Measurements from ENCODE around the gene CELSR1.
"Not testable (repeated sequence)": the region's sequence is repeated elsewhere in the genome, so short reads cannot be mapped to it uniquely, and the experiment has no call there.

The CELSR1 gene

DNA sequence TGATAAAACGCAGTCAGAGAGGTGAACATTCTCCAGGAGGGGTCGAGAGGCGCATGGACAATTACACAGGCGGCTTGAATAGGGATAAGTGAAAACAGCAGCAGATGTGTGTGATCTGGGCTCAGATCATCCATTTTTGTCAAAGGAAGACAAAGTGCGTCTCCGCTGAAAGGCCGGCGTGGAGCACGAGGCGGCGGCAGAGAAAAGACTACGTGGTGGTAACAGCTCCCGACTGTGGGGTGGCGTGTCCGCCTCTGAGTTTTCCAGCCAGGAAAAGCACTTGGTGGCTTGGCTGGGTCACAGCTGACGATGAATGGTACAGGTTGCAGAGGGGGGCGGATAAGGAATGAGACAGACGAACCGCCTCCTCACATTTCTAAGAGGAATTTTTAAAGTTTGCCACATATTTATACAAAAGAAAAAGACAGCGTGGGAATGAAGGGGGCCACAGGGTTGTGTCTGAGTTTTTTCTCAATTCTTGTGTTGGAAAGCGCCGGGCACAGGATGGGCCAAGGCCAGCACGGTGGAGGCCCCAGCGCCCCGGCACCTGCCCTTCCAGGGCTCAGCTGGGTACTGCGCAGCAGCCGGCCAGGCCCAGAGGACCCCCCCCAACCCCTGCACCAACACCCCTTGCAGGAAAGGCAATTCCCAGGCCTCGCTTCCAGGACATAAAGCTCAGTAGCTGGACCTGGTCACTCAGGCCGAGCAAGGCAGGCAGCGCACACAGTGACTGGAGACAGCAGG is 121.5 kb downstream of the CELSR1 start:
- FAIRE-seq, result no peak

DNA sequence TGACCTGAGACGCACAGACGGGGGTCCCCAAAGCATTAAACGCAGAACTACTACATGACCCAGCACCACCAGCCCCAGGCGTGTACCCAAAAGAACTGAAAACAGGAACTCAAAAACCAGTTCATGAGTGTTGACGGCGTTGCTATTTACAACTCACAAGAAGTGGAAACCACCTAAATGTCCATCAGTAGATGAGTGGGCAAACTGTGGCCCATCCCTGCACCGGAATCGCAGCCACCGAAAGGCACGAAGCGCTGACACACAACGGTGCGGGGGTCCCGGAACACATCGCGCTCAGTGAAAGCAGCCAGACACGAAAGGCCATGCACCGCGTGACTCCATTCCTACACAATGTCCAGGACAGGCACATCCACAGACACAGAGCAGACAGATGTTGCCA is 122.7 kb downstream of the CELSR1 start:
- FAIRE-seq, result no peak

DNA sequence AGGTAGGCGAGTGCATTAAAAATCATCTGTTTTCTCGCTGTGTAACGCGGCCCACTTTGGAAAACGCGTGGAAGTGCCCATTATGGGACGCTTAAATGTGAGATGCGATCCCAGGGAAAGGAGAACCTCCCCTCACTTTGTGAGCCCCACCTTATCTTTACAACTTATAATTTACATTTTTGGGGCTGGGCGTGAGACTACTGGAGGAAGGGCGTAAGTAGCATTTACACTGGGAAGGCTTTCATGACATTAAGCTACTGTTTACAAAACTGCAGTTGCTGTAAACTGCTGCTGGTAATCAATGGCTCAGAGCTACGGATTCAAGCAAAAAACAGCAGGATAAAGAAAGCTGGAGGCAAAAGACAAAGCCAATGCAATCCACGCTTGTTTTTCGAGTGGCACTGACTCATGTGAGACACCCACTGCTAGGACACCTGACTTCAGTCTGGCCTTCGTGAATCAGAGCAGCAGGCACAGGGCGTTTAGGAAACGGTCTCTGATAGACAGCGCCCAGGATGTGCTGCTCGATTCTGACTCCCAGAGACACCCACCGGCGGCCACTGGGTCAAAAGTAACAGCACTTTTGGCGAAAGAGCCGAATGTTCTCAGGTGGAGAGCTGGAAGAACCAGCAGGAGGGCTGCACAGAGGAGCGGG is 123.6 kb downstream of the CELSR1 start:
- FAIRE-seq, result no peak

- no peak for FAIRE-seq
These were observed 126.1 kb downstream of the CELSR1 start for GRCh38 chr22:46411347-46411746.

DNA sequence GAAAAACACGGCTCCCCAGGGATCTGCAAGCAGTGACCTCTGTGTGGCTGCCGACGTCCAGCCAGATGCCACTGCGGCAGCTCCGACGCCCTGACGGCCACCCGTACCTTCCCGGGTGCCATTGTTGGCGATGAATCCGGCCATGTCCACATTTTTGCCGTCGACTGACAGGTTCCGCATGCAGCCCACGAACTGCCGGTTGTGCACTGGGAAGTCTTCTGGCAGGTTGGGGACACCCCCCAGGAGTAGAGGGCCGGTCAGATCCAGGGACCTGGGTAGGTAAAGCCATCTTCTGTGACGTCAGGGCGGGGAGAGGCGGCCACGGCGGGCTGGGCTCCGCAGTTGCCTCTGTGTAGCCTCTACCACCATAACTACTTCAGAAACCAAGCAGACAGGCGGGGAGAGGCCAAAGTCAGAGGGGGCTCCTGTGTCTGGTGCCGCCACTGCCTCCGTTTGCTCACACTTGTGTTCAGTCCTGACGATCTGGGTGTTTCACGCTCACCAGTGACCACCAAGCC is 127.1 kb downstream of the CELSR1 start:
- FAIRE-seq, result no peak

DNA sequence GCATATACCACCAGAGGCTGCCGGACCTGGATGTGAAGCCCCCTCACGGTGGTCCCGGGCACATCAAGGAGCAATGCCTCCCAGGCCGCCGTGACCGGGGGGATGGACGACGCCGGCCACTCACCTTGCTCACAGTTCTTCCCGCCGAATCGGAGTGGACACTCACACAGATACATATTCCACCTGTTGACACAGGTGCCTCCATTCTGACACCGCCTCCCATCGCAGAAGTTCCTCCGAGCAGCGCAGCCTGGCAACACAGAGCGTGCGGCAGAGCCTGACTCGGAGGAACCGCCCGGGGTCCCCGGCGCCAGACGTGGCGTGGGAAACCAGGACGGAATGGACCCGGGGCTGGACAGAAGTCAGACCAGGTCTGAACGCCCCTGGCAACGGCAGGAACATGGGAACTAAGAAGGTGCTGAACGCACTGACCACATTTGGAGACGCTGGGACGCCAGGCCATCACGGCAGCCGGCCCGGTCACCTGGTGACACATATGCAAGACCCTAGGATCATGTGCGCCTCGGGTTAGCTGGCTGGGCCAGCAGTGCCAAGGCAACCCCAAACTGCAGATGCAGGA is 127.7 kb downstream of the CELSR1 start:
- FAIRE-seq, result no peak

- FAIRE-seq, result no peak
These were observed 128.6 kb downstream of the CELSR1 start for GRCh38 chr22:46408568-46409506.

GRCh38 chr22:46407748-46408147 is 129.7 kb downstream of the CELSR1 start:
- no peak for FAIRE-seq

GRCh38 chr22:46406791-46407190 is 130.6 kb downstream of the CELSR1 start:
- FAIRE-seq, result no peak

DNA sequence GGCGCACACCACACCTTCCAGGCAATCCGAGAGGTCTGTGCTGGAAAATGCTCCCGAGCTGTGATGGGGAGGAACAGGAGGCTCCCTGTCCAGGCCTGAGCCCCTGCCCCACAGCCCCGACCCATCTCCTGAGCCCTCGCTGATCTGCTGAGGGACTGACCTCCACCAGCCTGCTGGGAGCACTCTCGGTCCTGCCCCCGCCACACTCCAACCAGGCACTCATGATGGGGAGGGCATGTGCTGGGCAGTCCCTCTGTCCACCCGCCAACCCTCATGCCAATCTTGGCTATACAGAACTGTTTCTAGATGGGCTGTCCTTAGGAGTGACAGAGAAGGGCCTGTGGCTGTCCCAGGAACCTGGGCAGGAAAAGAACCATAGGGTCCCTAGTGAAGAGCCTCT is 131.1 kb downstream of the CELSR1 start:
- FAIRE-seq, result no peak

DNA sequence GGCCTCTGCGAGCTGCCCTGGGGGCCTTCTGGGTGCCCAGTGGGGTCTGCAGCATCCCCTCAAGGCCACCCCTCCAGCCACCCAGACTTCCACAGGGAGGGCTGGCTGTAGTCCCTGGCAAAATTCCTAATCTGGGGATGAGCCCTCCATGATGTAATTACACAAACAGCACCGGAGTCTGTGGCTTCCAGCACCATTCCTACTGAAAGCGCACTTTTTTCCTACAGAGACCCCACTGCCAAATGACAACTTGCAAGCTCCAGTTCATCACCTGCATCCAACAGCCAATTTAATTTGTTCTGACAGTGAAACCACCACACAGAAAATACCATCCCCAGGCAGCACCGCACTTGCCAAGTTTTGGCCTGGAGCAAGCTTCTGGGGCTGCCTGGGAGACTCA is 131.5 kb downstream of the CELSR1 start:
- no peak for FAIRE-seq

DNA sequence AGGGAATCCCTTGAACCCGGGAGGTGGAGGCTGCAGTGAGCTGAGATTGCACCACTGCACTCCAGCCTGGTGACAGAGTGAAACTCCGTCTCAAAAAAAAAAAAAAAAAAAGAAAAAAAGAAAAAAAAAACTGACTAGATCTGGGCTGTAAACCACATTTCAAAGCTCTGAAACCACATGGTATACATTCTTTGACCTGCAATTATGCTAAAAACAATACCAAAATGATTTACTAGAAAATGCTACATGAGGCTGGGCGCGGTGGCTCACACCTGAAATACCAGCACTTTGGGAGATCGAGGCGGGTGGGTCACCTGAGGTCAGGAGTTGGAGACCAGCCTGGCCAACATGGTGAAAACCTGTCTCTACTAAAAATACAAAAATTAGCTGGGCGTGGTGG is 133.5 kb downstream of the CELSR1 start:
- FAIRE-seq, result not testable (repeated sequence)

DNA sequence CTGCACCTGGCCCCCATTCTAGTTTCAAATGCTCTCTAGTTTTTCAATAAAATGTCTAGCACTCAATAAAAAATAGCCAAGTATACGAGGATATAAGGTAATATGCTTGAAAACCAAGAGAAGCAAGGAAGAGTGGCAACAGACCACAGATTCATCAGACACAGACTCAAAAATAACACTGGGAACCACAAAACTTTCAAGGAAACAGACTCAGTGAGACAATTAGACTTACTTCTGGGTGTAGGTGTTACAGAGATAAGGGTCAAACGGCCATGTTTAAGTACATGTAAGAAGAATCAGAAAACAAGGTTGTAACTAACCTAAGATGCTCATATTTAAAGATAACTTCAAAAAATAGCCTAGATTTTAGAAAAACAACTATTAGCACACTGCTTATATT is 134.9 kb downstream of the CELSR1 start:
- FAIRE-seq, result no peak

DNA sequence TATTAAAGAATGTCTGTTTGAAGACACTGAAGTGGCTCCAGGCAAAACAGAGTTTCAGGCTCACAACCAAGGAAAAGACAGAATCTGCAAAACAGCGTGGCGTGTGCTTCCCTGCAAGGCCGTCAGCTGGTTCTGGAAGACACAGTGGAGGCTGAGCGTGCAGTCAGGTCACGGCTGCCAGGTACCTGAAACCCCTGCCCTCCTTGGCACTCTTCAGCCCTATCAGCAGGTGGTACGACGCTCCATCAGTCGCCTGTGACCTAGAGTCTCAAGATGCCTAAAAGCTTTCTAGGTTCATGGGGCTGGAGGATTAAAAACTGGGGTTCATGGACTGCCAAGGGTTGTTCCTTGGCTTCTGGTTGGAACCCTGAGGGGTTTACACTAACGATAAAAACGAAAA is 136.1 kb downstream of the CELSR1 start:
- no peak for FAIRE-seq

DNA sequence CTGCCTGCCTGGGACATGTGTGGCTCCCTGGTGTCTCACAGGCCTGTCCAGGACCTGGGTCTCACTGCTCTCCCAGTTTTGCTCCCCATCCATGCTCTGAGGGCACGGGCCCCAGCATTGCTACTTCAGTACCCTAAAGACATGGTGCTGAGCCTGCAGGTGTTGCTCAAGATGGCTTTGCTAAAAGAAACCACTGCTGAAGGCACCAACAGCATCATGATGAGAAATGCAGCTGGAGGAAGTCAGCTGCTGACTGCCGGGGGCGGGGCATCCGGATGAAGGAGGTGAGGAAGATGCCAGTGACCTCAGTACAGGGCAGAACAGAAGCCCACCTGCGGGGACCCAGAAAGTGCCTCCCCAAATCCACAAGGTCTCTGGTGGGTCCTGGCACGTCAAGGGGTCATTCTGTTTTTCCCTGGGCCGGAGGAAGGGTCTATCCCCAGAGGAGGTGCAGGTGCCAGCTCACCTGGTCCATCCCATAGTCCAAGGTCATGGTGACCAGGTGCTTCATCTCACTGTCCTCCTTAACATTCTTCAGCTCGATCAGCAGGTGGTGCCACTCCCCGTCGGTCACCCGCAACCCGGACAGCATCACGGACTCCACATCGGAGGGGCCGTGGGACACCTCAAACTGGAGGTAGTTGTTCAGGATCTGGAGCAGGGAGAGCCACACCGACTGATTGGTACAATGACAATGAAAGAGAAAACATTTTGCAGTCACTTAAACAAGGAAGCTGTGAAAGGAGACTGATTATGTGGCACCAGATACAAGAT is 138.0 kb downstream of the CELSR1 start:
- FAIRE-seq, result no peak

DNA sequence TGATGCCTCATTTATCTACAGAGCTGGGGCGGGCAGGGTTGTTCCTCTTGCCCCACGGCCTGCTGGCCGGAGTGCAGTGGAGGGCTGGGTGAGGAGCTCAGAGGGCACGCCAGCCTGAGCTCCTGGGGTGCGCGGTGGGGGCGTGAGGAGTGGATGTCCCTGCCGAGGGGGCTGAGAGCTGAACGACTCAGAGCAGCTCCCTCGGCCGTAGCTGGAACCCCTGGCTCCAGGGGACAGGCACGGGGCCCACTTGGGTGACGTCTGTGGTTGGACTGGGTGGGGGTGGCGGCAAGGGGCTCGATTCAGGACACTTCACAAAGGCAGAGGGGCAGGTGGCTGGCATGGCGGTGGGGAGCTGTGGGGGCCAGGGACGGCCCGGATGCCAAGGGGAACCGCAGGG is 139.5 kb downstream of the CELSR1 start:
- no peak for FAIRE-seq

DNA sequence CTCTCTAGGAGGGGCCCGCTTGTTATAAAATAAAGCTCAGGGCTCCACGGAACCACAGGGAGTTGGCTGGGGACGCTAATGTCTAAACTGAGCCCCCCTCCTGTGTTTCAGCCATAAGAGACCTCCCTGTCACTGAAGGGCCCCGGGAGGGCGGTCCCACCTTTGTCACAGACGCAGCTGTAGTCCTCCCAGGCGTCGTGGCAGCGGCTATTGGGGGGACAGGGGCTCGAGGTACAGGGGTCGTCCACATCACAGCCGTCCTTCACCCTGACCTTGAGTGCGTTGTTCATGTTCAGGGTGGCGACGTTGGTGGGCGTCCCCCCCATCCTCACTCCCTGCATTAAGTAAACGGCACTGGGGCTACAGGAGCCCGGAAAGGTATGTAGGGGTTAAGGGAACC is 139.9 kb downstream of the CELSR1 start:
- no peak for FAIRE-seq

DNA sequence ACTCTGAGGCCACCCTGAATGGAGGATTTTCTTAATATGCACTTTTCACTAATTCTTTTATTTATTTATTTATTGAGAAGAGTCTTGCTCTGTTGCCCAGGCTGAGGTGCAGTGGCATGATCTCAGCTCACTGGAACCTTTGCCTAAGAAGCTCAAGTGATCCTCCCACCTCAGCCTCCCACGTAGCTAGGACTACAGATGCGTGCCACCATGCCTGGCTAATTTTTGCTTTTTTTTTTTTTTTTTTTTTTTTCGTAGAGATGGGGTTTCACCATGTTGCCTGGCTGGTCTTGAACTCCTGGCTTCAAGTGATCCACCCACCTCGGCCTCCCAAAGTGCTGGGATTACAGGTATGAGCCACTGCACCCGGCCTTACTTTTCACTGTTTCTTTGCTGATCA is 140.4 kb downstream of the CELSR1 start:
- FAIRE-seq, result not testable (repeated sequence)

DNA sequence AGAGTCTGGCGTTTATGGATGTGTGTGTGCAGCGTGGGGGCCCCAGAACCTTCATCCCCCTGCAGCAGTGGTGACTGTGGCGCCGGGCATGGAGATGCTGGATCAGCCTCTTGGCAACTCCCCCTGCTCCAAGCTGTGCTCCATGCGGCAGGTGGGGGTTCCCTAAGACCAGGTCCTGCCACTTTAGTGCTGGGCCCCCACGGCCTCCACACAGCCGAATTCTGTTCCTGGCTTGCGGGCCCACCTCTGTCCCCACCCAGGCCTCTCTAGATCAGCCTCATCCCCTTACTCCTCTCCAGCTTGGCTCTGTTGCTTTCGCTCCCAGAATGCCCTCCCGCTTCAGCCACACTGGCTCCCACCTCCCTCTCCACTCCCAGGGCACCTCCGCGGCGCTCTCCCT is 142.3 kb downstream of the CELSR1 start:
- FAIRE-seq, result no peak

DNA sequence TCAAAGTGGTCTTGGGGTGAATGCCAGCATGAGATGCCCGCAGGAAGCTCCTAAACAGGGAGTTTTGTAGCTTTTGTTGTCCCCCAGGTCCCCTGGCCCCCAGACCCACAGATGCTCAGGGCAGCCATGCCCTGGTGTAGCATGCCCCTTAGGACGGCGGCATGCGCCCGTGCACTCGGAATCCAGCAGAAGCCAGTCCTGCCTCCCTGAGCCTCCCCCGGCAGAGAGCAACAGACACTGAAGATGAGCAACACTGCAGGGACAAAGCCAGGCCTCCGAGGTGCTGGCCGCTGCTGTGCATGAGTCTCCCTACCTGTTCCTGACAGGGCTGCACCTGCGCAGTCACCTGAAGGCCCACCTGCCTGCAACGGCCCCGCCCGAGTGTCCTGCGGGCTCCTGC is 142.8 kb downstream of the CELSR1 start:
- FAIRE-seq, result no peak

GRCh38 chr22:46393873-46394272 is 143.5 kb downstream of the CELSR1 start:
- no peak for FAIRE-seq

Measured in colon (tissue), 2 donors.